ENCODE results near the gene CASK.

The CASK gene

GRCh38 chrX:41499984-41500383 is 423.4 kb downstream of the CASK start:
- DNase-seq: no peak

GRCh38 chrX:41499195-41499594 is 424.2 kb downstream of the CASK start:
- no peak for DNase-seq

GRCh38 chrX:41491267-41492004 is 431.9 kb downstream of the CASK start:
- DNase-seq: peak in 1 of 2 donors; percentile 4

GRCh38 chrX:41490446-41490845 is 432.9 kb downstream of the CASK start:
- DNase-seq: no peak

- DNase-seq: no peak
Measured at GRCh38 chrX:41482154-41482850, 441.1 kb downstream of the CASK start.

GRCh38 chrX:41481264-41482109 is 441.9 kb downstream of the CASK start:
- DNase-seq: peak in 1 of 2 donors; percentile 5

- no peak for DNase-seq
Measured at GRCh38 chrX:41480508-41481260, 442.7 kb downstream of the CASK start.

GRCh38 chrX:41478381-41478911 is 444.9 kb downstream of the CASK start:
- DNase-seq: no peak

GRCh38 chrX:41475591-41476241 is 447.6 kb downstream of the CASK start:
- no peak for DNase-seq

GRCh38 chrX:41475191-41475590 is 448.2 kb downstream of the CASK start:
- no peak for DNase-seq

- DNase-seq: no peak
Measured at GRCh38 chrX:41474726-41475100, 448.6 kb downstream of the CASK start.

GRCh38 chrX:41473936-41474725 is 449.2 kb downstream of the CASK start:
- DNase-seq: no peak

- no peak for DNase-seq
Measured at GRCh38 chrX:41472231-41472815, 451.0 kb downstream of the CASK start.

GRCh38 chrX:41471786-41472185 is 451.6 kb downstream of the CASK start:
- DNase-seq: no peak

- DNase-seq: no peak
Measured at GRCh38 chrX:41470706-41471105, 452.6 kb downstream of the CASK start.

GRCh38 chrX:41468647-41469323 is 454.6 kb downstream of the CASK start:
- DNase-seq: no peak
